Mammary epithelial cell (primary cell): ENCODE measurements around the gene SARS2.

Experiments used
- EZH2 ChIP-seq: IDR thresholded peaks from 2 replicates; pipeline ENCODE4 v1.6.1; 2012; ENCODE audit warnings: low read length, inconsistent platforms, borderline replicate concordance
- TF ChIP-seq, protein P1 (sequence below), 2 donors: IDR thresholded peaks in 1 of 2; conservative IDR thresholded peaks in 1 of 2; 2 replicates each; pipeline ENCODE4 v1.5.1; 2011 to 2012; ENCODE audit warnings: inconsistent platforms in 2 of 2, low read length in 2 of 2, mild to moderate bottlenecking in 2 of 2, control low read depth in 1 of 2, low read depth in 1 of 2; ENCODE audit not compliant: insufficient read depth in 1 of 2; ENCODE audit errors: extremely low read depth in 1 of 2

DNA sequence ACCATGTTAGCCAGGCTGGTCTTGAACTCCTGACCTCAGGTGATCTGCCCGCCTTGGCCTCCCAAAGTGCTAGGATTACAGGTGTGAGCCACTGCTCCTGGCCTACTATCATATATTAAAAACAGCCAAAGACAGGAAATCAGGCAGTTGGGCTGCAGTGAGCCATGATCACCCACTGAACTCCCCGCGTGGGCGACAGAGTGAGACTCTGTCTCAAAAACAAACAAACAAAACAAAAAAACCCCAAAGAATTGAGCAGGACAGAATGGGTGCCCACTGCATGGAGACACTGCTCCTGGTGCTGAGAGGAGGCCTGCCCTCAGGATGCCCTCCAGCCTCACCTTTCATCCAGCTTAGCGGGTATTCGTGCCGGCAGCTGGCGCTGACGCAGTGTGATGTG lies 47.3 kb downstream of the SARS2 start:
- TF ChIP-seq, protein P1, sequence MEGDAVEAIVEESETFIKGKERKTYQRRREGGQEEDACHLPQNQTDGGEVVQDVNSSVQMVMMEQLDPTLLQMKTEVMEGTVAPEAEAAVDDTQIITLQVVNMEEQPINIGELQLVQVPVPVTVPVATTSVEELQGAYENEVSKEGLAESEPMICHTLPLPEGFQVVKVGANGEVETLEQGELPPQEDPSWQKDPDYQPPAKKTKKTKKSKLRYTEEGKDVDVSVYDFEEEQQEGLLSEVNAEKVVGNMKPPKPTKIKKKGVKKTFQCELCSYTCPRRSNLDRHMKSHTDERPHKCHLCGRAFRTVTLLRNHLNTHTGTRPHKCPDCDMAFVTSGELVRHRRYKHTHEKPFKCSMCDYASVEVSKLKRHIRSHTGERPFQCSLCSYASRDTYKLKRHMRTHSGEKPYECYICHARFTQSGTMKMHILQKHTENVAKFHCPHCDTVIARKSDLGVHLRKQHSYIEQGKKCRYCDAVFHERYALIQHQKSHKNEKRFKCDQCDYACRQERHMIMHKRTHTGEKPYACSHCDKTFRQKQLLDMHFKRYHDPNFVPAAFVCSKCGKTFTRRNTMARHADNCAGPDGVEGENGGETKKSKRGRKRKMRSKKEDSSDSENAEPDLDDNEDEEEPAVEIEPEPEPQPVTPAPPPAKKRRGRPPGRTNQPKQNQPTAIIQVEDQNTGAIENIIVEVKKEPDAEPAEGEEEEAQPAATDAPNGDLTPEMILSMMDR (conservative IDR thresholded peaks at IDR 0.05 in 1 of 2, IDR thresholded peaks at IDR 0.05 in 1 of 2; ENCODE audit: extremely low read depth in 1 of 2, insufficient read depth in 1 of 2, low read depth in 1 of 2, low read length in 2 of 2), result no peak
- no peak for TF ChIP-seq EZH2
